HG03045 (cell line): ENCODE measurements around the gene PAX2.

ENCODE experiments used
- ATAC-seq: cut with Tn5 transposase; IDR thresholded peaks from one replicate; pipeline ENCODE4 v1.9.1; 2021; ENCODE audit warnings: mild to moderate bottlenecking, moderate library complexity; ENCODE audit not compliant: unreplicated experiment

PAX2 gene

DNA sequence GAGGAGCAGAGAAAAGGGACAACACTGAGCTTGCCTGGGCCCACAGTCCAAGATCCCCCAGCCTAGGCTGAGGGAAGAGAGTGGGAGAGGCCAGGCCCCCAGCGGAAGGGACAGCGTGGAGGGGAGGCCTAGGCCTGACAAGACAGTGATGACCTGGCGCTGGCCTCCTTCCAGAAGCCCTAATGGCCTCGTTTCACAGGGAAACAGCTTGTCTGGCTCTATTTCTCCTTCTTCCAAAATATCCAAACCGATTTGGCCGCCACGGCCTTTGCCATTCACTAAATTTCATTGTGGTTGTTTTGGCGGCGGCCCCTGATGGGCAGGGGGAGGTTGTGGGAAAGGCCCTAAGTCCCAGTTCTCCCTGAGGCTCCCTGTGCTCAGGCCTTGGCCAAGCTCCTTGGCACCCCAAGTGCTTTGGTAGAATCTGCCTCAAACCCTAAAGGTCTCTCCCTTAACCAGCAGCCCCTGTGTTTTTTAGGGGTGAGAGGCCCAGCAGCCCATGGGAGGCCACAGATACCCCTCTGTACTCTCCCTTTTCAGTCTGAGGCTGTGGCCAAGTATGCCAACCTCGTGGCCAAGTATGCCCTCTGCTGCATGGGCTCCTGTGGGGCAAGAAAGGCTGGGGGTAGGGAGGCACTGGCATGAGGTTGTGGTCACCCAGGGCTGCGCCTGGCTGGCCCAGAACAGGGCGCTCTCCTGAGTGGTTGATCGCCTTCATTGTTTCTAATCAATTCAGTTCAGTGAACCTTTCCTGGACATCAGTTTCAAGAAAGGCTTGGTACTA lies 37.3 kb downstream of the PAX2 start:
- ATAC-seq = no peak

DNA sequence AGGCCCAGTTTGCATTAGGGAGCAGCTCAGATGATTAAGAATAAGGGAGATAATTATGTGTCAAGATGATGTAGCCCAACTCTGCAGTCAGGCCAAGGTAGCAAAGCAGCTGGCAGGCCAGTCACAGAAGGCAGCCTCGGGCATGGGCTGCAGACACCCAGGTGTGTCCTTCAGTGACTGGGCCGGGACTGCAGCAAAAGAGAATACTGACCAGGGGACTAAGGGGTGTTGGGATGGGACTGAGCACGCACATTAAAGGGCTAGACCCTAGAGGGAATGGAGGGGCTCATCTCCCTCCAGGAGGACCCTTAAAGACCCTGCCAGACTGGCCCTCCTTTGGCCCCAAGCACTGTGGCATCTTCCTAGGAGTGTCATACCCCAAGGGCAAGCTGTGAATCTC lies 38.7 kb downstream of the PAX2 start:
- ATAC-seq = no peak

DNA sequence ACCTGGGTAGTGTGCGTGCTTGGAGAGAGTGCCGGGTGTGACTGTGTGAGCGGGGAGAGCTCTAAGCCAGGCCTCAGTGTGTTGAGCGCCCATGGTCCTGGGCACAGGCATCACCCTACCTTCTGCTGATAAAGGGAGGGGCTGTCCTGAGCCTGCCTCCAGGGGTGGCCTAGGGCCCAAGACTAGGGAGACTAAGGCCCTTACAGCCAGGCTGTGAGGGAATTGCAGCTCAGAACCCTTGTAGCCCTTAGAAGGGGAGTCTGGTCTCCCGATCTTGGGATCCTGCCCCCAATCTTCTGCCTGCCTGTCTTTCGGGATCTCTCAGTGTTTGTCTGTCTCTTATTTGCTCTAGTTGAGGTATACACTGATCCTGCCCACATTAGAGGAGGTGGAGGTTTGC lies 41.2 kb downstream of the PAX2 start:
- no peak for ATAC-seq

GRCh38 chr10:100788002-100788903 lies 42.9 kb downstream of the PAX2 start:
- ATAC-seq = no peak

DNA sequence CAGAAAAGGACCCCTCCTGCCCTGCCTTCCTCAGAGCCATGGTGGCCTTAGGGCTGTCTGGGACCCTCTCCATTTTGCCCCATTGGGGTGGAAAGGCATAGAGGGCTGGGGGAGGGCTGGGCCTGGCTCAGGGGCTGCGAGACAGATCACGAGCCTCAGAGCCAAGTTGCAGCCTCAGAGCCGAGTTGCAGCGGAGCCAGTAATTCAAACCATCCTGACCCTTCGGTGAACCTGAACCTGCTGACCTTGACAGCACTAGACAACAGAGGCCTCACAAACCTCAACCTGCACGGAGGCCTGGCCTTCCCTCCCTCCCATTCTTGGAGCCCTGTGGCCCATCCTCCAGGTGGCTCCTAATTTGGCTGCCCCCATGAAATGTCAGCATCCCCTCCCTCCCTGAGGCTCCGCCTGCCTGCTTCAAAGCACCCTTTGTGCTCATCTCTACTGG lies 45.4 kb downstream of the PAX2 start:
- ATAC-seq = no peak

- ATAC-seq = no peak
Measured at GRCh38 chr10:100791369-100792058, 46.1 kb downstream of the PAX2 start.

DNA sequence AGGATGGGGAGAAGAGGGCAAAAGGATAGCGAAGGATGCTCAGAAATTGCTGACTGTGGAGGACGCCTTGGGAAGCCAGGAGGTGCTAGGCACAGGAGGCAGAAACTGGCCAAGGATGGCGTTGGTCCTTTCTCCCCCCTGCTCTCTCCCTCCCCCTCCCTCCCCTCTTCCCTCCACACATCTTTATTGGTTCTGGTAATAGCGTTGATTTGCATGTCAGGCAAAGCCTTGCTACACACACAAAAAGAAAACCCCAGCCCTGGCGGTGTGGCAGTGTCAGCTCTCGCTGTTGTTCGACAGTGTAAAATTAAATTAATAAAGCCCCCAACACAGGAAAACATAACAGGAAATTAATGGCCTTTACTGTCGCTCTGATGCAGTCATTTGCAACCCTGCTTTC lies 47.2 kb downstream of the PAX2 start:
- no peak for ATAC-seq

DNA sequence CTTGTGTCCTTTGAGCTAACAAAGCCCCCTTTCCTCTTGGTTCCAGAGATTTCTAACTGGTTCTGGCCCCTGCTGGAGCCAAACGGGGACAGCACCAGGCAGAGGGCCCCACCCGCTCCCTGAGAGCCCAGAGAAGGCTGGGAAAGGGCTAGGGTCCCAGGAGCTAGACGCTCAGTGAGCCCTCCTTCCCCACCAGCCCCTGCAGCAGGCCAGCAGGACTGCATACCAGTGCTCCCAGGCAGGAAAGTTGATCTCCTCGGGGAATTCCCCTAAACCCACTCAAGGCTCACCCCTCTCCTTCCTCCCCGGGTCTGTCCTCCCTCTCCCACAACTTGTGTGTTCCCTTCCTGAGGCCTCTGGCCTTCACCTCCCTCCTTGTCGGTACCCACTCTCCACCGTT lies 47.7 kb downstream of the PAX2 start:
- ATAC-seq = no peak

GRCh38 chr10:100799881-100800280 lies 54.5 kb downstream of the PAX2 start:
- ATAC-seq = no peak

DNA sequence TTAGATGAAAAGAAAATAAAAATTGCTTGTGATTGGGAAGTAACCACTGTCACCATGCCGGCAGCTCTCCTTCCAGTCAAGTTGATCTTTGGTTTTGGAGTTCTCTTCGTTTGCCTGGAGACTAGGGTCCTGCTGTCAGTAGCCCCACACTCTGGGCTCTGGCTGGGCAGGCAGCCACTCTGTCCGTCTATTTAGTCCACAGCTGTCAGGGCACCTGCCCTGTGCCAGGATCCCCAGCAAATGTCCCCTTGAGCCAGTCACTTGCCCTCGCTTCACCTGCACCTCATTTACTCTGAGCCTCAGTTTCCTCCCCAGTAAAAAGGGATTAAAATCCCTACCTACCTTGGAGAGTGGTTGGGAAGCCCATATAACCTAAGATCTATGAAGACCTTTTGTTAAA lies 55.5 kb downstream of the PAX2 start:
- no peak for ATAC-seq

DNA sequence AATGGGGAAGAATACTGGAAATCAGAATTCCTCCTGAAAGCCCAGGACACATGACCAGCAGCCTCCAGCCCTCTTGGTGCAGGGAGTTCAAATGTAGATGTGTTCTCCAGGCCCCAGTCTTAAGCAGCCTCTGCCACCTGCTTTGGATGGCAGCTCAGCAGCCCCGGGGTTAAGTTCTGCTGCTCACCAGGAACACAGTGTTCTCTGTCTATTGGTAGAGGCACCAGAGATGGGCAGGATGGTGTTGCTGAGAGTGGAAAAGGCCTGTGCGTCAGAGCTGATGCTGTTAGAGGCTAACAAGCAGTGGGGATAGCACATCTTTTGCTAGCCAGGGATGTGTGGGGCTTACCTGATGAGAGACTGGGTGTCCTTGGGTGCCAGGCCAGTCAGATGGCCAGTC lies 56.8 kb downstream of the PAX2 start:
- no peak for ATAC-seq

- no peak for ATAC-seq
Measured at GRCh38 chr10:100802607-100803006, 57.2 kb downstream of the PAX2 start.

DNA sequence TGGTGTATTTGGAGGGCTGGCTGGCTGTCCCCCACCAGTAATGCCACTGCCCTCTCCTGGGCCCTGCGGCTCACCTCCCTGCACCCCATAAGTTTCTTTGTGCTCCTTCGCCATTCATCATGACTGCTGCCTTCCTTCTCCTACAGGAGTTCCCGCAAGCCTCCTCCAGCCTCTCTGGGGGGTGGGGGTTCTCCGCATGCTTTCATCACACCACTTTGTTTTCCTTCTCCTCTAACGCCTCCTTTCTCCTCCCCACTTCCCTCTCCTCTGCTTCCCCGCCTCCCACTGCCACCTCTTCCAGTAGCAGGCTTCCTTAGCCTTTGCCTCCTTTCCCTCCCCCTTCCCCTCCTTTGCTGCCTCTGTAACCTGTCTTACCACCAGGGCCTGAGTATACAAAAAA lies 58.1 kb downstream of the PAX2 start:
- ATAC-seq = no peak

- no peak for ATAC-seq
Measured at GRCh38 chr10:100803908-100804307, 58.5 kb downstream of the PAX2 start.

- ATAC-seq = no peak
Measured at GRCh38 chr10:100805543-100806355, 60.4 kb downstream of the PAX2 start.

GRCh38 chr10:100806356-100806645 lies 60.9 kb downstream of the PAX2 start:
- ATAC-seq = no peak

DNA sequence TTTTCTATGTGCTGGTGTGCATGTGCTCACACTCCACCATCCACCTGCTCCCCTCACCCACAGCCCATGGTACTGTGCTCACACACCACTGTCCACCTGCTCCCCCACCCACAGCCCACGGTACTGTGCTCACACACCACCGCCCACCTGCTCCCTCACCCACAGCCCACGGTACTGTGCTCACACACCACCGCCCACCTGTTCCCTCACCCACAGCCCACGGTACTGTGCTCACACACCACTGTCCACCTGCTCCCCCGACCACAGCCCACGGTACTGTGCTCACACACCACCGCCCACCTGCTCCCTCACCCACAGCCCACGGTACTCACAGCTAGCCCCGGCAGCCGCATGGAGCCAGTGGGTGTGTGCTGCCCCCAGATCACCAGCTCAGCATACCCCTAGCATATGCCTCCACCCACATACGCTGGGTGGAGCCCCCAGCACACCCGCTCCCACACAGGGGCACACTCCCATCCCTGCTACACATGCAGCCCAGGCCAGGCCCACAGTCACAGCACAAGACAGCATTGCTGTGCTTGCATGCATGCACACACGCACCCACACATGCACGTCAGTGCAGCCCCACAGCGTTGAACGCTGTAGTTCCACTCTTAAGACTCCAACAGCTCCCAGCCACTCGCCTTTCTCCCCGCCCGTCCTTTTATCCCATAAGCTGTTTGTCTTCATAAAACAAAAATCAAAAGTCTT lies 62.0 kb downstream of the PAX2 start:
- ATAC-seq = no peak

GRCh38 chr10:100808876-100809275 lies 63.5 kb downstream of the PAX2 start:
- ATAC-seq = no peak

- no peak for ATAC-seq
Measured at GRCh38 chr10:100810091-100810834, 64.9 kb downstream of the PAX2 start.

- no peak for ATAC-seq
Measured at GRCh38 chr10:100810835-100811116, 65.4 kb downstream of the PAX2 start.
